CD4-positive, alpha-beta T cell (primary cell): Measurements from ENCODE around the gene ADK. TPM values are rescaled to one million over a fixed set of nuclear protein-coding genes. Genes with fewer than 3 reads are reported as not detected.

Experiments
- ATAC-seq: fragments of 200-7000 bp; cut with Tn5 transposase; one replicate; pipeline ENCODE4 v1.10.0; 2022; ENCODE audit warnings: mild to moderate bottlenecking; ENCODE audit not compliant: poor library complexity
- CTCF ChIA-PET: fragments of 350-600 bp; sonication (Branson Sonifier 250); formaldehyde crosslinking; loops from one replicate; lab custom pipeline; 2021; ENCODE audit warnings: antibody characterized with exemption, inconsistent platforms; lab: Charles Lee
- POLR2A ChIA-PET: fragments of 350-600 bp; sonication (Branson Sonifier 250); formaldehyde crosslinking; loops from one replicate; lab custom pipeline; 2021; ENCODE audit warnings: antibody characterized with exemption, inconsistent platforms; lab: Charles Lee
- DNase-seq, 14 experiments: peaks; one replicate each; pipeline ENCODE4 v3.0.0-alpha.2; 2013 to 2020; ENCODE audit warnings: mixed read lengths in 2 of 14
- H3K27ac ChIP-seq, 2 donors: one replicate each; pipeline versions ENCODE4 v1.5.1 to v1.7.0; 2013; ENCODE audit warnings: low read length in 2 of 2, low read depth in 1 of 2, mild to moderate bottlenecking in 1 of 2
- H3K27me3 ChIP-seq, 2 experiments: 1 replicate in 1 of 2; 2 replicates in 1 of 2; pipeline versions ENCODE4 v1.6.1 to v1.7.0; 2013; ENCODE audit warnings: low read length in 2 of 2, control low read depth in 1 of 2, mild to moderate bottlenecking in 1 of 2, moderate library complexity in 1 of 2; ENCODE audit not compliant: insufficient read depth in 2 of 2, control insufficient read depth in 1 of 2
- H3K36me3 ChIP-seq: one replicate; pipeline ENCODE4 v1.6.1; 2013; ENCODE audit warnings: low read length, control low read depth; ENCODE audit not compliant: insufficient read depth
- H3K4me1 ChIP-seq: one replicate; pipeline ENCODE4 v1.6.1; 2013; ENCODE audit warnings: low read length, control low read depth; ENCODE audit not compliant: insufficient read depth
- H3K4me3 ChIP-seq: one replicate; pipeline ENCODE4 v1.5.1; 2013; ENCODE audit warnings: mild to moderate bottlenecking, low read length, moderate library complexity
- H3K9me3 ChIP-seq, 2 experiments: 1 replicate in 1 of 2; 2 replicates in 1 of 2; pipeline versions ENCODE4 v1.6.1 to v1.7.0; 2013; ENCODE audit warnings: low read length in 2 of 2, mild to moderate bottlenecking in 2 of 2, control low read depth in 1 of 2, moderate library complexity in 1 of 2; ENCODE audit not compliant: control insufficient read depth in 1 of 2, insufficient read depth in 1 of 2
- H3K27ac Mint-ChIP-seq: one replicate; pipeline ENCODE4 v1.8.0; 2020; ENCODE audit warnings: mixed read lengths
- H3K27me3 Mint-ChIP-seq: one replicate; pipeline ENCODE4 v1.8.0; 2021; ENCODE audit warnings: mixed read lengths
- H3K36me3 Mint-ChIP-seq: one replicate; pipeline ENCODE4 v1.8.0; 2021; ENCODE audit warnings: low read depth, mixed read lengths
- H3K4me1 Mint-ChIP-seq: one replicate; pipeline ENCODE4 v1.8.0; 2021; ENCODE audit warnings: low read depth, mixed read lengths
- H3K4me3 Mint-ChIP-seq: one replicate; pipeline ENCODE4 v1.8.0; 2020; ENCODE audit warnings: mild to moderate bottlenecking, mixed read lengths
- H3K9me3 Mint-ChIP-seq: one replicate; pipeline ENCODE4 v1.8.0; 2020; ENCODE audit warnings: mixed read lengths
- CTCF ChIP-seq: fragments of 200-600 bp; IDR thresholded peaks from one replicate; pipeline ENCODE4 v1.8.0; 2022; ENCODE audit warnings: antibody characterized with exemption, mild to moderate bottlenecking
- intact Hi-C, 2 experiments: fragments of 100-400 bp; cut with DNase I in 1 of 2; cut with micrococcal nuclease in 1 of 2; formaldehyde crosslinking; loops; one replicate each; pipeline versions ENCODE4 v1.15.1 to v1.9.0; 2023 to 2025; cut with DNase I, micrococcal nuclease
- total RNA-seq, 174 experiments: library from RNA in 2 of 174; stranded (reverse) in 2 of 174; gene quantifications; one replicate each; pipeline ENCODE4 v1.2.3 and lab custom pipeline; 2021 to 2026

The ADK gene
- total RNA-seq, 2 experiments from 2014 or later, result 15.3 to 17.6 TPM

GRCh38 chr10:74425456-74426001 is 274.5 kb downstream of the ADK start:
- intact Hi-C loops, result no loop called here
- peaks cover 19% of the 10 kb centered on the region for H3K36me3 Mint-ChIP-seq
- no peak for ATAC-seq
- no peaks in the 10 kb centered on the region for H3K4me1 Mint-ChIP-seq
- no peak for DNase-seq
- H3K27ac Mint-ChIP-seq, result no peak overlapping the region
- no peak overlapping the region for H3K4me3 Mint-ChIP-seq
- Histone ChIP-seq H3K27me3 (no peaks in the 10 kb centered on the region), H3K36me3 (no peaks in the 10 kb centered on the region), H3K4me3 (no peak overlapping the region), H3K27ac (no peak overlapping the region), H3K4me1 (no peaks in the 10 kb centered on the region), H3K9me3 (peaks cover 0 to 6% of the 10 kb centered on the region in 2 experiments)
- H3K9me3 Mint-ChIP-seq, result peaks cover 2% of the 10 kb centered on the region
- ChIA-PET POLR2A (interaction anchor here (0.6 kb wide), 1 partner anchor 252 kb away, joined by 4 read pairs; no protein-coding TSS in a partner anchor), CTCF (no interaction called here)
- no peaks in the 10 kb centered on the region for H3K27me3 Mint-ChIP-seq
- no peak for TF ChIP-seq CTCF

GRCh38 chr10:74431816-74432215 is 280.8 kb downstream of the ADK start:
- POLR2A ChIA-PET, result no interaction called here
- H3K27ac Mint-ChIP-seq, result no peak overlapping the region
- H3K4me3 Mint-ChIP-seq, result no peak overlapping the region
- no peaks in the 10 kb centered on the region for H3K27me3 Mint-ChIP-seq
- DNase-seq (no peak), ATAC-seq (no peak)
- CTCF ChIA-PET, result interaction anchor here (0.5 kb wide), 1 partner anchor 73 kb away, joined by 3 read pairs; no protein-coding TSS in a partner anchor
- H3K36me3 Mint-ChIP-seq, result peaks cover 5% of the 10 kb centered on the region
- Histone ChIP-seq H3K36me3 (no peaks in the 10 kb centered on the region), H3K27ac (no peak overlapping the region), H3K9me3 (no peaks in the 10 kb centered on the region), H3K27me3 (no peaks in the 10 kb centered on the region), H3K4me3 (no peak overlapping the region), H3K4me1 (no peaks in the 10 kb centered on the region)
- no peak for TF ChIP-seq CTCF
- intact Hi-C loops, result no loop called here
- no peaks in the 10 kb centered on the region for H3K4me1 Mint-ChIP-seq
- no peaks in the 10 kb centered on the region for H3K9me3 Mint-ChIP-seq

GRCh38 chr10:74432841-74433594 is 282.0 kb downstream of the ADK start:
- H3K4me3 Mint-ChIP-seq, result no peak overlapping the region
- H3K4me1 ChIP-seq, result no peaks in the 10 kb centered on the region
- H3K36me3 ChIP-seq, result no peaks in the 10 kb centered on the region
- H3K27me3 Mint-ChIP-seq, result no peaks in the 10 kb centered on the region
- no peaks in the 10 kb centered on the region for H3K9me3 Mint-ChIP-seq
- DNase-seq (no peak), ATAC-seq (no peak)
- ChIA-PET POLR2A (no interaction called here), CTCF (no interaction called here)
- H3K27ac Mint-ChIP-seq, result no peak overlapping the region
- no peak overlapping the region for H3K4me3 ChIP-seq
- intact Hi-C loops, result no loop called here
- peaks cover 5% of the 10 kb centered on the region for H3K36me3 Mint-ChIP-seq
- TF ChIP-seq CTCF, result no peak
- H3K9me3 ChIP-seq, result no peaks in the 10 kb centered on the region
- H3K27ac ChIP-seq, result no peak overlapping the region
- H3K4me1 Mint-ChIP-seq, result peaks cover 7% of the 10 kb centered on the region
- H3K27me3 ChIP-seq, result no peaks in the 10 kb centered on the region
